Eye (tissue), 1 donor: ENCODE measurements around the gene ROS1.
"Not testable (repeated sequence)": the region's sequence is repeated elsewhere in the genome, so short reads cannot be mapped to it uniquely, and the experiment has no call there.

ENCODE experiments used
- DNase-seq: peaks from one replicate; pipeline ENCODE4 v3.0.0-alpha.2; 2015

ROS1 gene

GRCh38 chr6:117265410-117266256 is 160.1 kb downstream of the ROS1 start, which contains the start of gene VGLL2:
VGLL2 (plus strand) TSS chr6:117265558; CDS start chr6:117265764, 206 bp downstream.
- peak; percentile 87 for DNase-seq

DNA sequence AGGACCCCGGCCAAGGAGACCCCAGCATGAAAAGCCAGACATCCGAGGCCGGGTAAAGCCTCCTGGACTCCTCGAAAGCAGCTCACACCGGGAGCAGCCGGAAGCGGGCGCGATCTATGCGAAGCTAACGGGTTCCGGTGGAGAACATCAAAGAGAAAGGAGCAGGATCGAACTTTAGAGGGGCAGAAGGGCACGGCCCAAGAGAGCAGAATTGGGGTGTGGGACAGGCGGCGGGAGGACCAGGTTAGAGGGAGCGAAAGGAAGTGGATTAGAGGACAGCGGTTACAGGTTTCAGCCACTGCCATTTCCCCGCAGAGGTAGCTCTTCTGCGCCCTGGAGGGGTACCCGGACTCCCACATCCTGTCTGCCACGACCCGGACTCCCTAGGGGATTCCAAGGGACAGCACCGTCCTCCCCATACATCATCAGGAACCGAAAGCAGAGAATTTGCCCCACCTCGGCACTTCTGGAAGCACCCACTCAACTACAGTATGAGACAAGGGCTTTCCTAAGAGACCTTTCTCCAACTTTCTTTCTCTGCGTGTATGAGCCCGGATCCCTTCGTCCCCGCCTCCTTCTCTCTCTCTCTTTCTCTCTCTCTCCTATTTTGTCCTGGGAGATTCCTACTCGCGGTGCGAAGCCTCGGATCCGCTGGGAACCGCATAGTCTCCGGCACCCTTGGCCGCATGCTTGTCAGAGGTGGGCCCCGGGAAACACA is 160.9 kb downstream of the ROS1 start:
- DNase-seq = peak; percentile 80

DNA sequence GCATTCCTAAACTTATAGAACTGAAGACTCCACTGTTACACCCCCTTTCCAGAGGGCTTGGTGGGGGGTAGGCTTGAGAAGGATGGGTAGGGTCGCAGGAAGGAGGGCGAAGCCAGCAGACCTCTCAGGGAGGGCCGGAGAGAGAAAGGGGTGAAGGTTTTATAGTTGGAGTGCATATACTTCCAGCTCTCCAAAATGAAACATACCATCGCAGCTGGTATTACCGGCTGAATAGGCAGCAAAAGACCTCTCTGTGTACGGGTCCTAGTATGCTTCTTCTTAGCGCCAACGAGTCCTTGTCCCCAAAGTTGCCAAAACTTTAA is 161.4 kb downstream of the ROS1 start:
- no peak for DNase-seq

GRCh38 chr6:117263353-117263927 is 162.3 kb downstream of the ROS1 start:
- no peak for DNase-seq

- peak; percentile 55 for DNase-seq
Observed at GRCh38 chr6:117262799-117263198, 162.9 kb downstream of the ROS1 start.

- DNase-seq = no peak
Observed at GRCh38 chr6:117253785-117254184, 172.0 kb downstream of the ROS1 start.

GRCh38 chr6:117244979-117245378 is 180.8 kb downstream of the ROS1 start:
- DNase-seq = not testable (repeated sequence)

- DNase-seq = not testable (repeated sequence)
Observed at GRCh38 chr6:117244571-117244970, 181.2 kb downstream of the ROS1 start.
